ENCODE data around the gene DBI.

Gene DBI

GRCh38 chr2:119360423-119360966, 6.3 kb upstream of the DBI start:
- peaks cover 19% of the 10 kb centered on the region for H3K79me1 ChIP-seq (replicated peaks; ENCODE audit: low read length, poor library complexity, severe bottlenecking)
- no peak overlapping the region for H3K23ac ChIP-seq (ENCODE audit: low read length in 2 of 2)
- H3K9me3 ChIP-seq (ENCODE audit: control insufficient read depth, low read length): no peaks in the 10 kb centered on the region
- H4K91ac ChIP-seq (ENCODE audit: low read length): no peak overlapping the region
- H2BK15ac ChIP-seq (ENCODE audit: low read depth, poor library complexity, severe bottlenecking): no peak overlapping the region
- no peak overlapping the region for H3K18ac ChIP-seq (ENCODE audit: low read depth in 1 of 2, low read length in 2 of 2)
- H3K4me2 ChIP-seq (ENCODE audit: low read length, poor library complexity, severe bottlenecking): no peak overlapping the region
- no peaks in the 10 kb centered on the region for H3K36me3 ChIP-seq (ENCODE audit: control insufficient read depth in 1 of 2, insufficient read depth in 2 of 2, low read depth in 1 of 2, low read length in 2 of 2)
- no peak overlapping the region for H2BK5ac ChIP-seq (ENCODE audit: low read depth, low read length, poor library complexity, severe bottlenecking)
- WGBS: no CpG with 5 or more reads among the region's 2 CpGs
- H3K14ac ChIP-seq (ENCODE audit: low read length in 2 of 2): no peak overlapping the region
- no peak overlapping the region for H3K27ac ChIP-seq (ENCODE audit: low read length, poor library complexity, severe bottlenecking)
- H2BK12ac ChIP-seq (ENCODE audit: low read length in 2 of 2): no peak overlapping the region
- no peak overlapping the region for H3K9ac ChIP-seq (ENCODE audit: low read length)
- no peak overlapping the region for H2AFZ ChIP-seq (ENCODE audit: low read depth, low read length)
- no peak overlapping the region for H3K4ac ChIP-seq (ENCODE audit: low read depth in 1 of 2, low read length in 2 of 2)
- DNase-seq: no peak
- no peak overlapping the region for H3K4me3 ChIP-seq (ENCODE audit: insufficient read depth in 1 of 2, low read depth in 1 of 2, low read length in 2 of 2)
- H4K8ac ChIP-seq (ENCODE audit: low read length): no peak overlapping the region
- no peak overlapping the region for H2AK5ac ChIP-seq (ENCODE audit: low read length, severe bottlenecking)
- H2BK120ac ChIP-seq (ENCODE audit: low read depth, low read length): no peak overlapping the region
- no peaks in the 10 kb centered on the region for H3K4me1 ChIP-seq (ENCODE audit: control insufficient read depth, insufficient read depth, low read depth, low read length)
- no peaks in the 10 kb centered on the region for H3K27me3 ChIP-seq (ENCODE audit: control insufficient read depth in 1 of 2, insufficient read depth in 1 of 2, low read length in 2 of 2)

- H2BK120ac ChIP-seq (ENCODE audit: low read depth, low read length): no peak overlapping the region
Measured at GRCh38 chr2:119364798-119365197, 2.0 kb upstream of the DBI start.

GRCh38 chr2:119365436-119365835, 1.3 kb upstream of the DBI start:
- 67% methylated on average over 5 of the region's 6 CpGs for WGBS

More at GRCh38 chr2:119364798-119365197, 2.0 kb upstream of the DBI start:
- H3K79me1 ChIP-seq (replicated peaks; ENCODE audit: low read length, poor library complexity, severe bottlenecking): peaks cover 27% of the 10 kb centered on the region
- no peak overlapping the region for H2AFZ ChIP-seq (ENCODE audit: low read depth, low read length)
- no peak for DNase-seq
- H4K91ac ChIP-seq (ENCODE audit: low read length): no peak overlapping the region
- no peak overlapping the region for H3K14ac ChIP-seq (ENCODE audit: low read length in 2 of 2)
- H2BK15ac ChIP-seq (ENCODE audit: low read depth, poor library complexity, severe bottlenecking): no peak overlapping the region
- no peak overlapping the region for H2BK12ac ChIP-seq (ENCODE audit: low read length in 2 of 2)
- H3K9me3 ChIP-seq (ENCODE audit: control insufficient read depth, low read length): no peaks in the 10 kb centered on the region
- H3K27ac ChIP-seq (ENCODE audit: low read length, poor library complexity, severe bottlenecking): no peak overlapping the region
- peak overlapping the region in 1 of 2 experiments; percentile 98 for H3K4me3 ChIP-seq (ENCODE audit: insufficient read depth in 1 of 2, low read depth in 1 of 2, low read length in 2 of 2)
- no peak overlapping the region for H2AK5ac ChIP-seq (ENCODE audit: low read length, severe bottlenecking)
- 83% methylated on average over 5 of the region's 6 CpGs for WGBS
- H3K9ac ChIP-seq (ENCODE audit: low read length): peak overlapping the region; percentile 93
- H2BK5ac ChIP-seq (ENCODE audit: low read depth, low read length, poor library complexity, severe bottlenecking): no peak overlapping the region
- H3K4me1 ChIP-seq (ENCODE audit: control insufficient read depth, insufficient read depth, low read depth, low read length): peaks cover 15% of the 10 kb centered on the region
- no peak overlapping the region for H4K8ac ChIP-seq (ENCODE audit: low read length)
- H3K27me3 ChIP-seq (ENCODE audit: control insufficient read depth in 1 of 2, insufficient read depth in 1 of 2, low read length in 2 of 2): no peaks in the 10 kb centered on the region
- no peak overlapping the region for H3K18ac ChIP-seq (ENCODE audit: low read depth in 1 of 2, low read length in 2 of 2)
- H3K36me3 ChIP-seq (ENCODE audit: control insufficient read depth in 1 of 2, insufficient read depth in 2 of 2, low read depth in 1 of 2, low read length in 2 of 2): peaks cover 10 to 19% of the 10 kb centered on the region in 2 experiments
- H3K4me2 ChIP-seq (ENCODE audit: low read length, poor library complexity, severe bottlenecking): no peak overlapping the region
- H3K4ac ChIP-seq (ENCODE audit: low read depth in 1 of 2, low read length in 2 of 2): no peak overlapping the region
- H3K23ac ChIP-seq (ENCODE audit: low read length in 2 of 2): no peak overlapping the region

DNA sequence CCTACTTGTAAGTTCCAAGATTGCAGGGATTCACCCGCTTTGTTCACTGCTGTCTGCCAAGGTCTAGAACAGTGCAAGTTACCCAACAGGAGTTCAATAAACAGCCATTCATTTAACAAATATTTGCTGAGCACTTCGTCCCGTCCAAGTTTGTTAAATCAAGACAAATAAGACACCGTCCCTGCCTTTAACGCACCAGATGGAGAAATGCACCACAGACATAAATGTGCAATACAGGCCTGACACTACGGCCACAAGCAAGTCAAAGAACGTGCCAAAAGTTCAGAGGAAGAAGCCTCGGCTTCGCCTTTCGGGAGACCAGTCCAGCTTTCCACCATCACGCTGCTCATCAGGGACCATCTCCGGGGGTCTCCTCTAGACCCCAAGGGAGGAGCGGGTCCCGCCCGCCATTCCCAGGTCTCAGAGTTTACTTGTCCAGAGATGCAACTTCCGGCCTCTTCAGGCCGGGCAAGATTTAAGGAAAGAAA, 572 bp upstream of the DBI start:
- Histone ChIP-seq H3K4me2 (ENCODE audit: low read length, poor library complexity, severe bottlenecking) (peak overlapping the region; percentile 58), H2AFZ (ENCODE audit: low read depth, low read length) (no peak overlapping the region), H4K91ac (ENCODE audit: low read length) (peak overlapping the region; percentile 52), H2AK5ac (ENCODE audit: low read length, severe bottlenecking) (no peak overlapping the region), H3K4ac (ENCODE audit: low read depth in 1 of 2, low read length in 2 of 2) (peak overlapping the region; percentile 22 to 53), H3K14ac (ENCODE audit: low read length in 2 of 2) (no peak overlapping the region), H2BK15ac (ENCODE audit: low read depth, poor library complexity, severe bottlenecking) (peak overlapping the region; percentile 65), H3K36me3 (ENCODE audit: control insufficient read depth in 1 of 2, insufficient read depth in 2 of 2, low read depth in 1 of 2, low read length in 2 of 2) (peaks cover 16 to 33% of the 10 kb centered on the region in 2 experiments), H3K79me1 (replicated peaks; ENCODE audit: low read length, poor library complexity, severe bottlenecking) (peaks cover 34% of the 10 kb centered on the region), H2BK120ac (ENCODE audit: low read depth, low read length) (peak overlapping the region; percentile 61), H3K9me3 (ENCODE audit: control insufficient read depth, low read length) (no peaks in the 10 kb centered on the region), H2BK12ac (ENCODE audit: low read length in 2 of 2) (no peak overlapping the region), H3K27ac (ENCODE audit: low read length, poor library complexity, severe bottlenecking) (peak overlapping the region; percentile 39), H4K8ac (ENCODE audit: low read length) (peak overlapping the region; percentile 93), H3K23ac (ENCODE audit: low read length in 2 of 2) (no peak overlapping the region), H3K4me3 (ENCODE audit: insufficient read depth in 1 of 2, low read depth in 1 of 2, low read length in 2 of 2) (peak overlapping the region; percentile 63 to 98), H3K27me3 (ENCODE audit: control insufficient read depth in 1 of 2, insufficient read depth in 1 of 2, low read length in 2 of 2) (no peaks in the 10 kb centered on the region), H2BK5ac (ENCODE audit: low read depth, low read length, poor library complexity, severe bottlenecking) (no peak overlapping the region), H3K9ac (ENCODE audit: low read length) (peak overlapping the region; percentile 93), H3K18ac (ENCODE audit: low read depth in 1 of 2, low read length in 2 of 2) (peak overlapping the region; percentile 13 to 89), H3K4me1 (ENCODE audit: control insufficient read depth, insufficient read depth, low read depth, low read length) (peaks cover 15% of the 10 kb centered on the region)
- WGBS: 3% methylated on average over 17 of the region's 17 CpGs
- peak; percentile 66 for DNase-seq

More at GRCh38 chr2:119365436-119365835, 1.3 kb upstream of the DBI start:
- H2BK120ac ChIP-seq (ENCODE audit: low read depth, low read length): no peak overlapping the region
- peaks cover 15% of the 10 kb centered on the region for H3K4me1 ChIP-seq (ENCODE audit: control insufficient read depth, insufficient read depth, low read depth, low read length)
- no peak overlapping the region for H3K27ac ChIP-seq (ENCODE audit: low read length, poor library complexity, severe bottlenecking)
- H2BK15ac ChIP-seq (ENCODE audit: low read depth, poor library complexity, severe bottlenecking): no peak overlapping the region
- peak overlapping the region; percentile 10 for H4K8ac ChIP-seq (ENCODE audit: low read length)
- no peak overlapping the region for H2BK5ac ChIP-seq (ENCODE audit: low read depth, low read length, poor library complexity, severe bottlenecking)
- no peak overlapping the region for H2AK5ac ChIP-seq (ENCODE audit: low read length, severe bottlenecking)
- no peak for DNase-seq
- H3K36me3 ChIP-seq (ENCODE audit: control insufficient read depth in 1 of 2, insufficient read depth in 2 of 2, low read depth in 1 of 2, low read length in 2 of 2): peaks cover 12 to 25% of the 10 kb centered on the region in 2 experiments
- no peak overlapping the region for H3K4ac ChIP-seq (ENCODE audit: low read depth in 1 of 2, low read length in 2 of 2)
- no peak overlapping the region for H3K14ac ChIP-seq (ENCODE audit: low read length in 2 of 2)
- no peaks in the 10 kb centered on the region for H3K9me3 ChIP-seq (ENCODE audit: control insufficient read depth, low read length)
- H3K18ac ChIP-seq (ENCODE audit: low read depth in 1 of 2, low read length in 2 of 2): no peak overlapping the region
- H2AFZ ChIP-seq (ENCODE audit: low read depth, low read length): no peak overlapping the region
- peak overlapping the region in 1 of 2 experiments; percentile 98 for H3K4me3 ChIP-seq (ENCODE audit: insufficient read depth in 1 of 2, low read depth in 1 of 2, low read length in 2 of 2)
- H4K91ac ChIP-seq (ENCODE audit: low read length): no peak overlapping the region
- H2BK12ac ChIP-seq (ENCODE audit: low read length in 2 of 2): no peak overlapping the region
- H3K23ac ChIP-seq (ENCODE audit: low read length in 2 of 2): no peak overlapping the region
- H3K27me3 ChIP-seq (ENCODE audit: control insufficient read depth in 1 of 2, insufficient read depth in 1 of 2, low read length in 2 of 2): no peaks in the 10 kb centered on the region
- H3K9ac ChIP-seq (ENCODE audit: low read length): peak overlapping the region; percentile 93
- peaks cover 30% of the 10 kb centered on the region for H3K79me1 ChIP-seq (replicated peaks; ENCODE audit: low read length, poor library complexity, severe bottlenecking)
- H3K4me2 ChIP-seq (ENCODE audit: low read length, poor library complexity, severe bottlenecking): peak overlapping the region; percentile 58
